SK-N-SH treated with all-trans-retinoic acid at 6 μM for 48 hours (cell line): ENCODE data around the gene OR10K1.

ENCODE experiments used
- ATAC-seq: fragments of 200-7000 bp; cut with Tn5 transposase; 3 replicates; pipeline ENCODE4 v1.9.1; 2020; ENCODE audit warnings: mild to moderate bottlenecking, moderate library complexity
- ARNTL ChIP-seq: fragments of 450-650 bp; formaldehyde crosslinking; IDR thresholded peaks from 2 replicates; pipeline ENCODE4 v1.5.0; 2020; ENCODE audit warnings: low read depth, mild to moderate bottlenecking, moderate library complexity, borderline replicate concordance
- BACH2 ChIP-seq: fragments of 250-450 bp; sonication (Bioruptor Pico); IDR thresholded peaks from 2 replicates; pipeline ENCODE4 v1.9.0; 2021; ENCODE audit warnings: mild to moderate bottlenecking, borderline replicate concordance
- CREB5 ChIP-seq: fragments of 250-450 bp; sonication (Bioruptor Pico); IDR thresholded peaks from 2 replicates; pipeline ENCODE4 v1.5.1; 2020; ENCODE audit warnings: low read depth, mild to moderate bottlenecking, moderate library complexity
- CSDC2 ChIP-seq: fragments of 250-450 bp; sonication (Bioruptor Pico); IDR thresholded peaks from 2 replicates; pipeline ENCODE4 v1.5.0; 2020; ENCODE audit warnings: mild to moderate bottlenecking, moderate library complexity
- ESRRG ChIP-seq: fragments of 250-450 bp; sonication (Bioruptor Pico); IDR thresholded peaks from 2 replicates; pipeline ENCODE4 v1.6.1; 2021; ENCODE audit warnings: mild to moderate bottlenecking
- GLIS3 ChIP-seq: fragments of 250-450 bp; sonication (Bioruptor Pico); IDR thresholded peaks from 2 replicates; pipeline ENCODE4 v1.5.0; 2020; ENCODE audit warnings: mild to moderate bottlenecking, moderate library complexity
- ISL1 ChIP-seq: fragments of 250-450 bp; sonication (Bioruptor Pico); IDR thresholded peaks from 2 replicates; pipeline ENCODE4 v2.1.2; 2022; ENCODE audit warnings: mild to moderate bottlenecking, moderate library complexity
- OSR1 ChIP-seq: fragments of 250-450 bp; sonication (Bioruptor Pico); IDR thresholded peaks from 2 replicates; pipeline ENCODE4 v1.8.0; 2022; ENCODE audit warnings: moderate library complexity, mild to moderate bottlenecking, inconsistent platforms
- PPARA ChIP-seq: fragments of 250-450 bp; sonication (Bioruptor Pico); IDR thresholded peaks from 2 replicates; pipeline ENCODE4 v1.5.0; 2020; ENCODE audit warnings: mild to moderate bottlenecking, borderline replicate concordance
- RARB ChIP-seq: fragments of 250-450 bp; sonication (Bioruptor Pico); IDR thresholded peaks from 2 replicates; pipeline ENCODE4 v1.8.0; 2021; ENCODE audit warnings: mild to moderate bottlenecking, moderate library complexity
- SNAI2 ChIP-seq: fragments of 250-450 bp; sonication (Bioruptor Pico); IDR thresholded peaks from 2 replicates; pipeline ENCODE4 v1.5.0; 2020; ENCODE audit warnings: mild to moderate bottlenecking, moderate library complexity
- TCF4 ChIP-seq: fragments of 250-450 bp; sonication (Bioruptor Pico); IDR thresholded peaks from 2 replicates; pipeline ENCODE4 v1.8.0; 2021; ENCODE audit warnings: mild to moderate bottlenecking, moderate library complexity, borderline replicate concordance
- TOX ChIP-seq: fragments of 250-450 bp; sonication (Bioruptor Pico); IDR thresholded peaks from 2 replicates; pipeline ENCODE4 v1.8.0; 2021; ENCODE audit warnings: mild to moderate bottlenecking, moderate library complexity, borderline replicate concordance
- ZC3H10 ChIP-seq: fragments of 250-450 bp; sonication (Bioruptor Pico); IDR thresholded peaks from 2 replicates; pipeline ENCODE4 v1.5.1; 2021; ENCODE audit warnings: mild to moderate bottlenecking, moderate library complexity
- ZFP30 ChIP-seq: fragments of 450-650 bp; formaldehyde crosslinking; IDR thresholded peaks from 2 replicates; pipeline ENCODE4 v1.5.0; 2022; ENCODE audit warnings: mild to moderate bottlenecking, moderate library complexity
- ZNF565 ChIP-seq: fragments of 450-650 bp; formaldehyde crosslinking; conservative IDR thresholded peaks from 2 replicates; pipeline ENCODE4 v1.5.0; 2020; ENCODE audit warnings: low read depth, mild to moderate bottlenecking, moderate library complexity
- ZNF70 ChIP-seq: fragments of 450-650 bp; formaldehyde crosslinking; IDR thresholded peaks from 2 replicates; pipeline ENCODE4 v1.5.0; 2020; ENCODE audit warnings: mild to moderate bottlenecking, moderate library complexity
- ZNF8 ChIP-seq: fragments of 450-650 bp; formaldehyde crosslinking; IDR thresholded peaks from 2 replicates; pipeline ENCODE4 v1.5.0; 2020; ENCODE audit warnings: mild to moderate bottlenecking, moderate library complexity
- TF ChIP-seq, protein P1 (sequence below): fragments of 250-450 bp; sonication (Bioruptor Pico); IDR thresholded peaks from 2 replicates; pipeline ENCODE4 v1.8.0; 2020; ENCODE audit warnings: mild to moderate bottlenecking, moderate library complexity, borderline replicate concordance
- TF ChIP-seq, protein P2 (sequence below): fragments of 250-450 bp; sonication (Bioruptor Pico); IDR thresholded peaks from 2 replicates; pipeline ENCODE4 v1.5.0; 2020; ENCODE audit warnings: mild to moderate bottlenecking, moderate library complexity

The OR10K1 gene

DNA sequence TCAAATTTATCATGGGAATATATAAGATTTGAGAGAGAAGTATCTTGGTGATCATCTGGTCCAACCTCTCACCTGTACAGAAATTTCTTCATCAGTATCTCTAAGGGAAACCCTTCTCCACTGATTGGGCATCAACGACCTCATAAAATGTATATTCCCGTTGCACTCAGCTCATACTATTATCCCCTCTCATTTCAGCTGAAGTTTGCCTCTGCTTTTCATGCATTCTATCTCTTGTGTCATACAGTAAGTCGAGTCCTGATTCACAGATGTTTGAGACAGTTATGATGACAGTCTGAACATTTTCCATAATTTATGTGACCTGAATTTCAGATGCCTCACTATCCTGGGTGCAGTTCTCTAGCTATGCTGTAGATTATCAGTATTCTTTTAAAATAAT is 31.4 kb downstream of the OR10K1 start:
- ATAC-seq, result no peak
- no peak for TF ChIP-seq GLIS3 (CRISPR knock-in tag)
- no peak for TF ChIP-seq OSR1 (CRISPR knock-in tag)
- no peak for TF ChIP-seq BACH2 (CRISPR knock-in tag)
- no peak for TF ChIP-seq PPARA (CRISPR knock-in tag)
- no peak for TF ChIP-seq ZNF8 (CRISPR knock-in tag)

DNA sequence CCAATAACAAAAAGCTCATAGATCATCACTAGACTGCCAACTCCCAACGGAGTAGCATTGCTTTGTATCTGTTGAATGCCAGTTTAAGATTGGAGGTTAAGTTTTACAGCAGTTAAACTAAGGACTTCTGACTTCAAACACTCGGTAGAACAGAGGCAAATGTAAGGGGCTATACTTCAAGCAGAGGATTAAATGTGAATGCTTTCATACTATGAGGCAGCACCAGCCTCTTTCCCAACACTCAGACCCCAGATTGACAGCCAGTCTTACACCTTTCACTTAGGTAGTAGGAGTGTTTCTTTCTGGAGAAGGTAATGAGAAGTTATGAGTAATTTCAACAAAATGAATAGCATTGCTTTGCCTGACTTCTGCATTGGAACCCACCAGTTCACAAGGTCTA is 33.2 kb downstream of the OR10K1 start:
- no peak for ATAC-seq
- TF ChIP-seq ZNF565 (CRISPR knock-in tag), result no peak
- TF ChIP-seq CREB5 (CRISPR knock-in tag), result no peak
- TF ChIP-seq, protein P1, sequence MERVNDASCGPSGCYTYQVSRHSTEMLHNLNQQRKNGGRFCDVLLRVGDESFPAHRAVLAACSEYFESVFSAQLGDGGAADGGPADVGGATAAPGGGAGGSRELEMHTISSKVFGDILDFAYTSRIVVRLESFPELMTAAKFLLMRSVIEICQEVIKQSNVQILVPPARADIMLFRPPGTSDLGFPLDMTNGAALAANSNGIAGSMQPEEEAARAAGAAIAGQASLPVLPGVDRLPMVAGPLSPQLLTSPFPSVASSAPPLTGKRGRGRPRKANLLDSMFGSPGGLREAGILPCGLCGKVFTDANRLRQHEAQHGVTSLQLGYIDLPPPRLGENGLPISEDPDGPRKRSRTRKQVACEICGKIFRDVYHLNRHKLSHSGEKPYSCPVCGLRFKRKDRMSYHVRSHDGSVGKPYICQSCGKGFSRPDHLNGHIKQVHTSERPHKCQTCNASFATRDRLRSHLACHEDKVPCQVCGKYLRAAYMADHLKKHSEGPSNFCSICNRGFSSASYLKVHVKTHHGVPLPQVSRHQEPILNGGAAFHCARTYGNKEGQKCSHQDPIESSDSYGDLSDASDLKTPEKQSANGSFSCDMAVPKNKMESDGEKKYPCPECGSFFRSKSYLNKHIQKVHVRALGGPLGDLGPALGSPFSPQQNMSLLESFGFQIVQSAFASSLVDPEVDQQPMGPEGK (CRISPR knock-in tag), result no peak
- TF ChIP-seq, protein P2, sequence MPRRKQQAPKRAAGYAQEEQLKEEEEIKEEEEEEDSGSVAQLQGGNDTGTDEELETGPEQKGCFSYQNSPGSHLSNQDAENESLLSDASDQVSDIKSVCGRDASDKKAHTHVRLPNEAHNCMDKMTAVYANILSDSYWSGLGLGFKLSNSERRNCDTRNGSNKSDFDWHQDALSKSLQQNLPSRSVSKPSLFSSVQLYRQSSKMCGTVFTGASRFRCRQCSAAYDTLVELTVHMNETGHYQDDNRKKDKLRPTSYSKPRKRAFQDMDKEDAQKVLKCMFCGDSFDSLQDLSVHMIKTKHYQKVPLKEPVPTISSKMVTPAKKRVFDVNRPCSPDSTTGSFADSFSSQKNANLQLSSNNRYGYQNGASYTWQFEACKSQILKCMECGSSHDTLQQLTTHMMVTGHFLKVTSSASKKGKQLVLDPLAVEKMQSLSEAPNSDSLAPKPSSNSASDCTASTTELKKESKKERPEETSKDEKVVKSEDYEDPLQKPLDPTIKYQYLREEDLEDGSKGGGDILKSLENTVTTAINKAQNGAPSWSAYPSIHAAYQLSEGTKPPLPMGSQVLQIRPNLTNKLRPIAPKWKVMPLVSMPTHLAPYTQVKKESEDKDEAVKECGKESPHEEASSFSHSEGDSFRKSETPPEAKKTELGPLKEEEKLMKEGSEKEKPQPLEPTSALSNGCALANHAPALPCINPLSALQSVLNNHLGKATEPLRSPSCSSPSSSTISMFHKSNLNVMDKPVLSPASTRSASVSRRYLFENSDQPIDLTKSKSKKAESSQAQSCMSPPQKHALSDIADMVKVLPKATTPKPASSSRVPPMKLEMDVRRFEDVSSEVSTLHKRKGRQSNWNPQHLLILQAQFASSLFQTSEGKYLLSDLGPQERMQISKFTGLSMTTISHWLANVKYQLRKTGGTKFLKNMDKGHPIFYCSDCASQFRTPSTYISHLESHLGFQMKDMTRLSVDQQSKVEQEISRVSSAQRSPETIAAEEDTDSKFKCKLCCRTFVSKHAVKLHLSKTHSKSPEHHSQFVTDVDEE (CRISPR knock-in tag), result no peak
- TF ChIP-seq ZNF70, result no peak
- no peak for TF ChIP-seq SNAI2 (CRISPR knock-in tag)
- TF ChIP-seq TCF4, result no peak
- no peak for TF ChIP-seq ZFP30 (CRISPR knock-in tag)

DNA sequence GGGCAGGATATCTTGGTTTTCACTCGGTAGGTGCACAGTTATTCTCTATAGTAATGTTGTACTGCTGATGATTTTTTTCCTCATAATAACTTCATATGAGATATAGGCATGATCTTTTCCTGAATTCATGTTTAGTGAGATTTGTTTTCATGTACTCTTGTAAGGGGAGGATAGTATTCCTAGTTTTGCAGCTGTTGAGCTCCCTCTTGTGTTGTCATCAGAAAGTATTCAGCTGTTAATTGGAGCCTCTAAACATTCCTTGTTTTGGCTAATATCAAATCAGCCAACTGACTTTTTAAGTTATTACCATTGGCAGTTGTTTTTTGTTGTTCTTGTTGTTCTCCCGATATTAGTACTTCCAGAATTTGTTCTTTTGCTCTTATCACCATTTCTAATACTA is 34.7 kb downstream of the OR10K1 start:
- no peak for TF ChIP-seq ARNTL
- TF ChIP-seq ZC3H10 (CRISPR knock-in tag), result no peak
- TF ChIP-seq ZNF565 (CRISPR knock-in tag), result no peak
- TF ChIP-seq ISL1 (CRISPR knock-in tag), result no peak
- TF ChIP-seq ESRRG, result no peak
- no peak for TF ChIP-seq CSDC2 (CRISPR knock-in tag)
- TF ChIP-seq, protein P2 (CRISPR knock-in tag), result no peak
- no peak for TF ChIP-seq SNAI2 (CRISPR knock-in tag)
- no peak for TF ChIP-seq RARB
- no peak for TF ChIP-seq CREB5 (CRISPR knock-in tag)
- no peak for TF ChIP-seq TCF4
- ATAC-seq, result peak; percentile 72

- peak; percentile 90 for ATAC-seq
- TF ChIP-seq TOX, result no peak
These were observed 44.8 kb downstream of the OR10K1 start for GRCh38 chr1:158506369-158506987.
